HCT116 (cell line): ENCODE results near the gene SLC35F3.

ENCODE experiments used
- EZH2 ChIP-seq: fragments of 200-600 bp; sonication (generic); IDR thresholded peaks from 2 replicates; pipeline ENCODE4 v1.6.1; 2017; ENCODE audit warnings: antibody characterized with exemption, mixed run types
- TF ChIP-seq, protein P1 (sequence below), 3 experiments: fragments of 200-600 bp in 1 of 3; sonication (generic) in 1 of 3; IDR thresholded peaks in 2 of 3; conservative IDR thresholded peaks in 1 of 3; 2 replicates each; pipeline ENCODE4 v1.5.1; 2012 to 2017; ENCODE audit warnings: low read depth in 2 of 3, low read length in 2 of 3, antibody characterized with exemption in 1 of 3, borderline replicate concordance in 1 of 3, control low read depth in 1 of 3, mild to moderate bottlenecking in 1 of 3, mixed read lengths in 1 of 3, mixed run types in 1 of 3, moderate library complexity in 1 of 3; ENCODE audit not compliant: insufficient read depth in 1 of 3

GRCh38 chr1:233907151-233907550 is 2.7 kb downstream of the SLC35F3 start:
- TF ChIP-seq, protein P1, sequence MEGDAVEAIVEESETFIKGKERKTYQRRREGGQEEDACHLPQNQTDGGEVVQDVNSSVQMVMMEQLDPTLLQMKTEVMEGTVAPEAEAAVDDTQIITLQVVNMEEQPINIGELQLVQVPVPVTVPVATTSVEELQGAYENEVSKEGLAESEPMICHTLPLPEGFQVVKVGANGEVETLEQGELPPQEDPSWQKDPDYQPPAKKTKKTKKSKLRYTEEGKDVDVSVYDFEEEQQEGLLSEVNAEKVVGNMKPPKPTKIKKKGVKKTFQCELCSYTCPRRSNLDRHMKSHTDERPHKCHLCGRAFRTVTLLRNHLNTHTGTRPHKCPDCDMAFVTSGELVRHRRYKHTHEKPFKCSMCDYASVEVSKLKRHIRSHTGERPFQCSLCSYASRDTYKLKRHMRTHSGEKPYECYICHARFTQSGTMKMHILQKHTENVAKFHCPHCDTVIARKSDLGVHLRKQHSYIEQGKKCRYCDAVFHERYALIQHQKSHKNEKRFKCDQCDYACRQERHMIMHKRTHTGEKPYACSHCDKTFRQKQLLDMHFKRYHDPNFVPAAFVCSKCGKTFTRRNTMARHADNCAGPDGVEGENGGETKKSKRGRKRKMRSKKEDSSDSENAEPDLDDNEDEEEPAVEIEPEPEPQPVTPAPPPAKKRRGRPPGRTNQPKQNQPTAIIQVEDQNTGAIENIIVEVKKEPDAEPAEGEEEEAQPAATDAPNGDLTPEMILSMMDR (IDR thresholded peaks at IDR 0.05 in 2 of 3, conservative IDR thresholded peaks at IDR 0.05 in 1 of 3; ENCODE audit: borderline replicate concordance in 1 of 3, insufficient read depth in 1 of 3, low read depth in 2 of 3, low read length in 2 of 3) = no peak
- TF ChIP-seq EZH2 = no peak
